ENCODE results near the gene TMEFF1. TPM values are rescaled to one million over a fixed set of nuclear protein-coding genes. Genes with fewer than 3 reads are reported as not detected.

The TMEFF1 gene
- total RNA-seq, 4 donors from 2014 or later: 2.0 to 10.4 (median 4.8) TPM

- WGBS, 2 donors: 73 to 85% methylated on average over 4 of the region's 4 CpGs
These were observed 61.5 kb downstream of the TMEFF1 start for GRCh38 chr9:100534401-100534800.

GRCh38 chr9:100540327-100540726, 67.4 kb downstream of the TMEFF1 start:
- Histone ChIP-seq H3K36me3 (no peaks in the 10 kb centered on the region), H3K9me3 (no peaks in the 10 kb centered on the region), H3K27me3 (no peaks in the 10 kb centered on the region), H3K27ac (no peak overlapping the region), H3K4me1 (no peaks in the 10 kb centered on the region), H3K4me3 (replicated peaks in 1 of 3) (no peak overlapping the region)
- DNase-seq: no peak
- intact Hi-C loops (cut with DNase I): no loop called here
- 90 to 93% methylated on average over 7 to 8 of the region's 12 CpGs for WGBS, 2 donors
- TF ChIP-seq CTCF (IDR thresholded peaks at IDR 0.05) (no peak), POLR2A (IDR thresholded peaks at IDR 0.05) (no peak)

More at GRCh38 chr9:100534401-100534800, 61.5 kb downstream of the TMEFF1 start:
- intact Hi-C loops (cut with DNase I): no loop called here
- H3K27me3 ChIP-seq: no peaks in the 10 kb centered on the region
- H3K4me3 ChIP-seq (replicated peaks in 1 of 3): no peak overlapping the region
- no peaks in the 10 kb centered on the region for H3K4me1 ChIP-seq
- no peak overlapping the region for H3K27ac ChIP-seq
- no peaks in the 10 kb centered on the region for H3K36me3 ChIP-seq
- no peak for TF ChIP-seq POLR2A (IDR thresholded peaks at IDR 0.05)
- no peak for TF ChIP-seq CTCF (IDR thresholded peaks at IDR 0.05)
- DNase-seq: no peak
- H3K9me3 ChIP-seq: no peaks in the 10 kb centered on the region

- 73 to 82% methylated on average over 5 of the region's 5 CpGs for WGBS, 2 donors
These were observed 76.1 kb downstream of the TMEFF1 start for GRCh38 chr9:100549048-100549447.

GRCh38 chr9:100554935-100555401, 82.0 kb downstream of the TMEFF1 start:
- H3K36me3 ChIP-seq: no peaks in the 10 kb centered on the region
- TF ChIP-seq CTCF (IDR thresholded peaks at IDR 0.05) (no peak), POLR2A (IDR thresholded peaks at IDR 0.05) (no peak)
- intact Hi-C loops (cut with DNase I): no loop called here
- no peaks in the 10 kb centered on the region for H3K9me3 ChIP-seq
- no peak overlapping the region for H3K4me3 ChIP-seq (replicated peaks in 1 of 3)
- DNase-seq: peak; percentile 70 to 81
- peaks cover 0 to 15% of the 10 kb centered on the region in 2 donors for H3K4me1 ChIP-seq
- H3K27ac ChIP-seq: no peak overlapping the region
- H3K27me3 ChIP-seq: no peaks in the 10 kb centered on the region
- 68 to 87% methylated on average over 2 of the region's 2 CpGs for WGBS, 2 donors

More at GRCh38 chr9:100549048-100549447, 76.1 kb downstream of the TMEFF1 start:
- no peak for TF ChIP-seq CTCF (IDR thresholded peaks at IDR 0.05)
- no peak for TF ChIP-seq POLR2A (IDR thresholded peaks at IDR 0.05)
- Histone ChIP-seq H3K9me3 (no peaks in the 10 kb centered on the region), H3K4me1 (no peaks in the 10 kb centered on the region), H3K4me3 (replicated peaks in 1 of 3) (no peak overlapping the region), H3K36me3 (no peaks in the 10 kb centered on the region), H3K27me3 (no peaks in the 10 kb centered on the region), H3K27ac (no peak overlapping the region)
- intact Hi-C loops (cut with DNase I): no loop called here
- no peak for DNase-seq

GRCh38 chr9:100555471-100555870, 82.5 kb downstream of the TMEFF1 start:
- TF ChIP-seq POLR2A (IDR thresholded peaks at IDR 0.05) (no peak), CTCF (IDR thresholded peaks at IDR 0.05) (no peak)
- 82 to 88% methylated on average over 1 of the region's 1 CpG for whole genome bisulfite sequencing, 2 donors

More at GRCh38 chr9:100555471-100555870, 82.5 kb downstream of the TMEFF1 start:
- H3K4me3 ChIP-seq (replicated peaks in 1 of 3): no peak overlapping the region
- intact Hi-C loops (cut with DNase I): no loop called here
- H3K36me3 ChIP-seq: no peaks in the 10 kb centered on the region
- H3K27ac ChIP-seq: peak overlapping the region in 1 of 3 donors; percentile 23
- no peaks in the 10 kb centered on the region for H3K9me3 ChIP-seq
- no peaks in the 10 kb centered on the region for H3K27me3 ChIP-seq
- no peak for DNase-seq
- peaks cover 0 to 15% of the 10 kb centered on the region in 2 donors for H3K4me1 ChIP-seq

All from thyroid gland (tissue), 4 donors.